ENCODE measurements around the gene MTX1.
"Not testable (repeated sequence)": the region's sequence is repeated elsewhere in the genome, so short reads cannot be mapped to it uniquely, and the experiment has no call there.

The MTX1 gene

GRCh38 chr1:155209312-155209721, 822 bp downstream of the MTX1 start:
- DNase-seq = no peak

GRCh38 chr1:155210314-155211104, 2.0 kb downstream of the MTX1 start:
- no peak for DNase-seq

DNA sequence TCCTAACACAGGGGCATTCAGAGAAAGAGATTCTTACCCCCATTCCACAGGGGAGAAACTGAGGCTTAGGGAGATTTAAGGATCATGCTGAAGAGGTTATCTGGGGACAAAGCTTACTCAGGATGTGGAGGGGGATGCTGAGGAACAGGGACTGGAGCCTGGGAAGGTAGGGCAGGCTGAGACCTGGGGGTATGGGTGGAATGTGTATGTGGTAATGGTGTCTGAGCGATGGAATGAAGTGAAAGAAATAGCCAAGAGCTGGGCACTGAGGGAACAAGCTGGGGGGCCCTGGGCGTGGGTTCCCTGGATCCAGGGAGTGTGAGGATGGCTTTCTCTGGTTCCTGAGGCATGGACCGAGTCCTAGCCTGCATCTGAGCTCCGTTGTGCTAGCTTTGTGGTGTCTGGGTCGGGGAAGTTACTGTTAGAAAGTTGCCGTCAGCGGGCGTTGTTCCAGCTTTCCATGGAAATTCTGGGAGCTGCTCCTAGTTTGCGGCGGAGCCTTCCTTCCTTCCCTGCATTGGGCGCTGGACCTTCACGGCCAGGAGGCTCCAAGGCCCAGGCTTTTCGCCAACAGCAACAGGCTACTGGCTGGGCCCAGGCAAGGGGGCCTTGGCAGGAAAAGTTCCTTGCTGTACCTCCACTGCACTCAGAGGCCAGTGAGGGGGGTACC, 3.0 kb downstream of the MTX1 start:
- not testable (repeated sequence) for DNase-seq

DNA sequence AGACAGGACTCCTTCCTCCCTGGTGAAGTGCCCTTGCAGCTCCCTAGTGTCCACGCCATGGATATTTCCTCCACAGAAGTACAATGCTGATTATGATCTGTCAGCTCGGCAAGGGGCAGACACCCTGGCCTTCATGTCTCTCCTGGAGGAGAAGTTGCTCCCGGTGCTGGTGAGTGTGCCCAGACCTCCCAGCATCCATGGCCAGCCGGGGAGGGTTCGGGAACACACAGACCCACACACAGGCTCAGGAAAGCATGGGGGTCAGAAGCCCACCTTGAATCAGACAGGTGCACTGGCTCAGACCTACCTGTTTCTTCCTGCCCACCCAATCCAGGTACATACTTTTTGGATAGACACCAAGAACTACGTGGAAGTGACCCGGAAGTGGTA, 3.6 kb downstream of the MTX1 start:
- not testable (repeated sequence) for DNase-seq

- DNase-seq = not testable (repeated sequence)
Measured at GRCh38 chr1:155214702-155215101, 6.2 kb downstream of the MTX1 start.

- DNase-seq = no peak
Measured at GRCh38 chr1:155218854-155219591, 10.5 kb downstream of the MTX1 start.

DNA sequence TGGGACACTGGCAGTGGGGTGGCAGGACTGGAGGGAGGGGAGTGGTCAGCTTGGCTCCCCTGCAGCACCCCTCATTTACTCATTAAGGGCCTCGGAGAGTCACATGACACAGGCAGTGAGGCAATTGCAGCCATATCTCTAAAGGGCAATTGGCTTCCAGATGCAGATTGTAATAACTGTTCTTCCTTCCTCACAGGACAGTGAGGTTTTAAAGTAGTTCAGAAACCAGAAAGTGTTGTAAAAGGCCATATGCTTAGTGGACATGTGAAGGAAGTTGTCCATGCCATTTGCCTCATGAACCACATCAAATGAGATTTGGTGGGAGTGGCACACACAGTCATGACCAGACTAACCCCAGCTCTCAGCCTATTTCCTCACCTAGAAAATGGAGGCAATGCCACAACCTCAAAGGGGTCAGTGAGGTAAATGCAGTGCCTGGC, 11.1 kb downstream of the MTX1 start:
- no peak for DNase-seq

- not testable (repeated sequence) for DNase-seq
Measured at GRCh38 chr1:155220211-155220965, 11.9 kb downstream of the MTX1 start.

DNA sequence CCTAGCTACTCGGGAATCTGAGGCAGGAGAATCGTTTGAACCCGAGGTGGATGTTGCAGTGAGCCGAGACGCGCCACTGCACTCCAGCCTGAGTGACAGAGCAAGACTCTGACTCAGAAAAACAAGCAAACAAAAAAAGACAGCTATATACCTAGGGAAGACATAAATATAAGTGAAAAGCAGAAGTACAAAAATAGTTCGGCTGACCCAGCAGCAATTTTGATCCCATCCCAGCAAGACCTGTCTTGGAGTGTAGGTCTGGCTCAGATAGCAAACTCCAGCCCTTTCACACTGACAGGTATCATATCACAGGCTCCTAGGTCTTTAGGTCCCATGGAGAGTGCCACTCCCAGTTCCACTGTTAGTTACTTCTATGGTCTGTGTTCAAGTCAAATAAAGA, 14.6 kb downstream of the MTX1 start:
- no peak for DNase-seq

DNA sequence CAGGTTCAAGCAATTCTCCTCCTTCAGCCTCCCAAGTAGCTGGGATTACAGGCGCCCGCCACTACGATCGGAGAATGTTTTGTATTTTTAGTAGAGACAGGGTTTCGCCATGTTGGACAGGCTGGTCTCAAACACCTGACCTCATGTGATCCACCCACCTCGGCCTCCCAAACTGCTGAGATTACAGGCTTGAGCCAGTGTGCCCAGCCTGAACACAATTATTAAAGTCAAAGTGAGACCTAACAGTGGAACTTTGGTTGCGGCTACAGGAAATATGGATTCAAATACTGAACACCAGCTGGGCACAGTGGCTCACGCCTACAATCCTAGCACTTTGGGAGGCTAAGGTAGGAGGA, 16.9 kb downstream of the MTX1 start:
- not testable (repeated sequence) for DNase-seq

GRCh38 chr1:155226188-155226909, 17.9 kb downstream of the MTX1 start:
- peak; percentile 47 for DNase-seq

DNA sequence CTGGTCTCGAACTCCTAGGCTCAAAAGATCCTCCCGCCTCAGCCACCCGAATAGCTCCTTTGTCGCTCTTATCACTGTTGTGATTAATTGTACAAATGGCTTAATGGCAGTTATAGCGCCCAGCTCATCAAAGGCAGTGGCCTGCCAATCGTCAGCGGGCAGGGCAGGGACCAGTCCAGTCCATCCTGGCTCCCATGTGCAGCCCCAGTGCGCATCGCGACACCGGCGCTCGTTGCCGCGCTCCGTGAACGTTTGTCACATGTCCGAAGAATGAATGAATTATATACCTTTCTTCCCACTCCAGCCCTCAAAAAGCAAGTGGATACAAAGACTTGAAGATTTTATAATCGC, 18.4 kb downstream of the MTX1 start:
- no peak for DNase-seq

GRCh38 chr1:155227261-155228095, 19.0 kb downstream of the MTX1 start:
- peak; percentile 100 for DNase-seq

GRCh38 chr1:155228096-155228427, 19.6 kb downstream of the MTX1 start:
- no peak for DNase-seq

DNA sequence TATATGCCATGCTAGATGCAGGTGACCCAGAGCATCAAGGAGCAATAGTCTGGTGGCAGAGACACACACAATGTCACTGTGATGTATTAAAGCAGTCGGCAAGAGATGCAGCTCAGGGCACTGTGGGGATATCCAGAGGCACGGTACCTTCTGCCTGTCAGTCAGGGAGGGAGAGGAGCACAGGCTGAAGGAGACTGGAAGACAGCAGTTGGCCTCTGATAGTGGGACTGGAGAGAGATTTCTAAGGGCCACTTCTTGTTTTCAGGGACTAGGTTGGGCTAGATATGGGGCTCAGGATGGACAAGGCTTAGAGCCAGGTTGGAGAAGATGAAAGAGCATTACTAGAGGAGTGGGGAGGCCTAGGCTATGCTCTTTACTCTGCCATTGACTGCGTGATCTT, 22.8 kb downstream of the MTX1 start:
- DNase-seq = not testable (repeated sequence)

- not testable (repeated sequence) for DNase-seq
Measured at GRCh38 chr1:155232001-155232978, 23.8 kb downstream of the MTX1 start.

- not testable (repeated sequence) for DNase-seq
Measured at GRCh38 chr1:155233502-155233901, 25.0 kb downstream of the MTX1 start.

GRCh38 chr1:155235375-155235774, 26.9 kb downstream of the MTX1 start:
- DNase-seq = not testable (repeated sequence)

GRCh38 chr1:155236451-155236850, 28.0 kb downstream of the MTX1 start:
- DNase-seq = no peak

- DNase-seq = peak; percentile 75
Measured at GRCh38 chr1:155241069-155241679, 32.7 kb downstream of the MTX1 start.

Measured in NCI-H2081 treated with DMSO at 0.1 percent for 48 hours (cell line).